NCI-H2227 (cell line): ENCODE data around the gene KRTAP10-8.
"Not testable (repeated sequence)": the region's sequence is repeated elsewhere in the genome, so short reads cannot be mapped to it uniquely, and the experiment has no call there.

Experiments used
- DNase-seq: peaks from one replicate; lab custom pipeline; 2025; ENCODE audit not compliant: unreplicated experiment; lab: John Stamatoyannopoulos, UW

Gene KRTAP10-8

DNA sequence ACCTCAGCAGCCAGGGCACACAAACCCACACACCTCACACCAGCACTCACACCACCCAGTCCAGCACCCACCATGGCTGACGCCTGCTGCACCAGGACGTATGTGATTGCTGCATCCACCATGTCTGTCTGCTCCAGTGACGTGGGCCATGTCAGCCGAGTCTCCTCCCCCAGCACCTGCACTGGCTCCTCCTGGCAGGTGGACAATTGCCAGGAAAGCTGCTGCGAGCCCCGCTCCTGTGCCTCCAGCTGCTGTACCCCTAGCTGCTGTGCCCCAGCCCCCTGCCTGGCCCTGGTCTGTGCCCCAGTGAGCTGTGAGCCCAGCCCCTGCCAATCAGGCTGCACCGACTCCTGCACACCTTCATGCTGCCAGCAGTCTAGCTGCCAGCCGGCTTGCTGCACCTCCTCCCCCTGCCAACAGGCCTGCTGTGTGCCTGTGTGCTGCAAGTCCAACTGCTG, at the start of gene KRTAP10-8:
TSS of gene KRTAP10-8 (plus strand) at position 51 of the 458 bp plus-strand sequence. CDS start at position 73, 22 bp downstream.
- no peak for DNase-seq

DNA sequence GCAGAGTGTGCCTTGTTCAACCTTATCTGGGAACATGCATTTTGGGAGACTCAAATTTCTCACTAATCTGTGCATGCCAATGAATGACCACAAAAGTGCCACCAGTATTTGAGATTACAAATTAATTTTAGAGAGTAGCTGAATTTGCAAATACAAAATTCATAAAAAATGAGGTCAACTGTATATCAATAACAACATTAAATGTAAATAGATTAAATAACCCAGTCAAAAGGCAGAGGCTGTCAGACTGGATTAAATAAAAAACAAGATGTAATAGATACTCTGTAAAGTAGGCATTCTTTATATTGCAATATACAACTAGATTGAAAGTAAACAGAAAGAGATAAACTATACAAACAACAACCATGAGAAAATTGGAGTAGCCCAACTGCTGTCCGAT, 47.8 kb upstream of the KRTAP10-8 start:
- no peak for DNase-seq

GRCh38 chr21:44564886-44565598, 46.8 kb upstream of the KRTAP10-8 start:
- no peak for DNase-seq

DNA sequence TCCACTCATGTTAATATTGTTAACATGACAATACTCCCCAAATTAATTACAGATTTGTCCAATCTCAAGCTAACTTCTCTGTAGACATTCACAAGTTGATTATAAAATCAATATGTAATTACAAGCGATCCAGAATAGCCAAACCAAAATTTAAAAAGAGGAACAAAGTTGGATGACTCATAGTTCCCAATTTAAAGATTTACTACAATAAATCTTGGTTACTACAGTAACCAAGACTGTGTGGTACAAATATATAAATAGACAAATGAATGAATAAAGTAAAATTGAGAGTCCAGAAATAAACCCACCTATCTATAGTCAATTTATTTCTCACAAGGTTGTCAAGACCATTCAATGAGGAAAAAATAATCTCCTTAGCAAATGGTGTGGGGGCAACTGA, 45.5 kb upstream of the KRTAP10-8 start:
- DNase-seq = no peak

GRCh38 chr21:44567481-44568171, 44.3 kb upstream of the KRTAP10-8 start:
- DNase-seq = no peak

DNA sequence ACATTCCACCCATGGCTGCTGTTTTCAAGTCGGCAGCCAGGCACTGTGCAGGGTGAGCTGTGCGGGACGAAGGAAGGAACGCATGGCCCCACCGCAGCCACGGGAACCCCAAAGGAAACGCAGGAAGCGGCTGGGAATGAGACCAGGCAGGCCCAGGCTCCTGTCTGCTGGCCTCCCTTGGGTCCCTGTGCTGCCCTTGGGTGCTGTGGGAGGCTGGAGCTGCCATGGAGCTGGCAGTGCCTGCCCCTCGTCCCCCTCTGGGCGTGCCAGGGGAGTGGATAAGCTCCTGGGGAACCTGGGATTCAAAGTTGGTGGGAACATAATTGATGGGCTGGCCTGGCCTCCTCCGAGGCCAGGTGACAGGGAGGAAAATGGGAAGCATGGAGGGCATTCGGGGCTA, 43.6 kb upstream of the KRTAP10-8 start:
- no peak for DNase-seq

DNA sequence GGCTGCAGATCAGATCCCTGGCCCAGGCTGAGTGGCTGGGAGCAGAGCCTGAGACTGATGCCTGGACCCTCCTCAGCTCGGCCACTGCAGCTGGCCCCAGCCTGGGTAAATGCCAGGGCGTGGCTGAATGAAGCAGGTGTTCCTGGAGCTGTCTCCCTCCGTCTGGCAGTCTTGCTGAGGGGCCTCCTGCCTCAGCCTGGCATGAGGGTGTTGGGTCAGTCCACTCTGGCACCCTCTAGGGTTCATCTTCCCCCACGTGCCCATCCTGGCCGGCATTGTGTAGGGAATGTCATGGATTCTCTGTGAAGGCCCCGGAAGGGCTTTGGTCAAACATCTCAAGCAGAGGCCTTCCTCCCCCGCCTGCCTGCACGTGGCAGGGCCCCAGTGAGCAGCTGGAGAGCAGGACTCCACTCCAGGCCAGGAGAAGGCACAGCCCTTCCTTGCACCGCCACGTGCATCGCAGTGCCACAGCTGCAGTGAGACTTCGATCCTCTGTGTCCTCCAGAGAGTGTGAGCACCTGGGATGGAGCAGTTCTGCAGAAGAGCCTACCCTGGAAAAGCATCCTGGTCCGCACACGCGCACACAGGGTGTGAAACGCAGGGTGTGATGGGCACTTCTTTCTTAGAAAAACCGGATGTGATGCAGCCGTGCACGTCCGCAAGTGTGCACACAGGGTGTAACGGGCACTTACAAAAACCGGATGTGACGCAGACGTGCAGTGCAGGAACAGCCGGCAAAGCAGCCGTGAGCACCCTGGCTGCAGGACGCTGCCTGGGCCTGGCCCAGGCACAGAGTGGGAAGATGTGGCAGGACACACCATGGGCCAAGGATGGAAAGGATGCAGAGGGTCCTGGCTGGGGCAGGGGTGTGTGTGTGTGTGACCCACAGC, 43.0 kb upstream of the KRTAP10-8 start:
- no peak for DNase-seq

- no peak for DNase-seq
Observed at GRCh38 chr21:44569861-44570517, 41.9 kb upstream of the KRTAP10-8 start.

- DNase-seq = no peak
Observed at GRCh38 chr21:44571296-44571695, 40.6 kb upstream of the KRTAP10-8 start.

- no peak for DNase-seq
Observed at GRCh38 chr21:44571844-44572782, 39.8 kb upstream of the KRTAP10-8 start.

GRCh38 chr21:44572959-44573583, 38.8 kb upstream of the KRTAP10-8 start:
- DNase-seq = no peak

DNA sequence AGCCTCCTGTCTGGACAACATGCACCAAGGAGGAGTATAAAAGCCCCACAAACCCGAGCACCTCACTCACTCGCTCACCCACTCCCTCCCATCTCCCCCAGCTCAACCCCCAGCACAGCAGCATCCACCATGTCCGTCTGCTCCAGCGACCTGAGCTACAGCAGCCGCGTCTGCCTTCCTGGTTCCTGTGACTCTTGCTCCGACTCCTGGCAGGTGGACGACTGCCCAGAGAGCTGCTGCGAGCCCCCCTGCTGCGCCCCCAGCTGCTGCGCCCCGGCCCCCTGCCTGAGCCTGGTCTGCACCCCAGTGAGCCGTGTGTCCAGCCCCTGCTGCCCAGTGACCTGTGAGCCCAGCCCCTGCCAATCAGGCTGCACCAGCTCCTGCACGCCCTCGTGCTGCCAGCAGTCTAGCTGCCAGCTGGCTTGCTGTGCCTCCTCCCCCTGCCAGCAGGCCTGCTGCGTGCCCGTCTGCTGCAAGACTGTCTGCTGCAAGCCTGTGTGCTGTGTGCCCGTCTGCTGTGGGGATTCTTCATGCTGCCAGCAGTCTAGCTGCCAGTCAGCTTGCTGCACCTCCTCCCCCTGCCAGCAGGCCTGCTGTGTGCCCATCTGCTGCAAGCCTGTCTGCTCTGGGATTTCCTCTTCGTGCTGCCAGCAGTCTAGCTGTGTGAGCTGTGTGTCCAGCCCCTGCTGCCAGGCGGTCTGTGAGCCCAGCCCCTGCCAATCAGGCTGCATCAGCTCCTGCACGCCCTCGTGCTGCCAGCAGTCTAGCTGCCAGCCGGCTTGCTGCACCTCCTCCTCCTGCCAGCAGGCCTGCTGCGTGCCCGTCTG, 38.0 kb upstream of the KRTAP10-8 start, which contains the start of gene KRTAP10-4:
TSS of gene KRTAP10-4 (plus strand) at position 100 of the 827 bp plus-strand sequence. CDS start at position 130, 30 bp downstream.
- DNase-seq = not testable (repeated sequence)

GRCh38 chr21:44574457-44575306, 37.2 kb upstream of the KRTAP10-8 start:
- DNase-seq = peak; percentile 61

GRCh38 chr21:44575307-44576024, 36.4 kb upstream of the KRTAP10-8 start:
- no peak for DNase-seq

- no peak for DNase-seq
Observed at GRCh38 chr21:44576025-44576420, 35.9 kb upstream of the KRTAP10-8 start.

DNA sequence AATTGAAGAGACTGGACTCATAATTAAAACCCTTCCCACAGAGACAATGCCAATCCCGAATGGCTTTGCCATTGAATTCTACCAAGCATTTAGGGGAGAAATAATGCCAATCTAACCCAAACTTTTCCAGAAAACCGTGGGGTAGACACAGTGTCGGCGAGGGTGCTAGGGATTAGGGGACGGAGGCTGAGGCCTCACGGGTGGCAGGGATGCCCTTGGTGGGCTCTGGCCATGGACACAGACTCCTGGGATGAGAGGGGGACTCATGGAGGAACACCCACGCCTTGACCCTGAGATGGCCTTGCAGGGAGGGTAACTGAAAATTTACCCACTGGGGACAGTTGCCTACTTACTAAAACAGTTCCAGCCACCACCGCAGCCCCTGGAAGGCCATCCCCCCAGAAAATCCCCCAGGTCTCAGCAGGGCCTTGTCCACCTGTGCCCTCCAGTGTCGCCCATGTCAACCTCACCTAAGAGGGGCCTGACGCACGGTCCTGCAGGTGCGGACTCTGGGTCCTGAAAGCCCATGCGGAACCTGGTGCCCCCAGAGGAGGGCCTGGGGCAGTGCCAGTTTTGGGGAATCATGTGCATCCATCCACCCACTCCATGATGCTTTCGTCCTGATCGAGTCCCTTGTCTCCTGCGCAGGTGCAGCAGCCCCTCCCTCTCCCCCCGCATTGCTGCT, 33.4 kb upstream of the KRTAP10-8 start:
- no peak for DNase-seq
